Prostate gland (tissue), 2 donors: ENCODE results near the gene TTC39B. TPM values are rescaled to one million over a fixed set of nuclear protein-coding genes. Genes with fewer than 3 reads are reported as not detected.

Experiments used
- DNase-seq: peaks from one replicate; pipeline ENCODE4 v3.0.0-alpha.2; 2019; ENCODE audit warnings: low spot score
- H3K27ac ChIP-seq, 2 donors: fragments of 200-600 bp; sonication (generic); 2 replicates each; pipeline ENCODE4 v1.5.1; 2017 to 2019
- H3K27me3 ChIP-seq: fragments of 200-600 bp; sonication (generic); replicated peaks from 2 replicates; pipeline ENCODE4 v1.5.1; 2019; ENCODE audit not compliant: insufficient read depth
- H3K36me3 ChIP-seq, 2 donors: fragments of 200-600 bp; sonication (generic); 1 replicate in 1 of 2; 2 replicates in 1 of 2; pipeline versions ENCODE4 v1.5.1 to v1.8.1; 2017 to 2019
- H3K4me1 ChIP-seq: fragments of 200-600 bp; sonication (generic); replicated peaks from 2 replicates; pipeline ENCODE4 v1.5.1; 2019
- H3K4me3 ChIP-seq, 2 donors: fragments of 200-600 bp; sonication (generic); 2 replicates each; pipeline ENCODE4 v1.5.1; 2017 to 2019
- H3K9me3 ChIP-seq: fragments of 200-600 bp; sonication (generic); 2 replicates; pipeline ENCODE4 v1.5.1; 2017
- POLR2A ChIP-seq: fragments of 450-650 bp; IDR thresholded peaks from one replicate; pipeline ENCODE4 v1.6.1; 2016; ENCODE audit warnings: antibody characterized with exemption, mild to moderate bottlenecking
- POLR2AphosphoS5 ChIP-seq: sonication (generic); formaldehyde crosslinking; IDR thresholded peaks from one replicate; pipeline ENCODE4 v1.6.1; 2017; ENCODE audit warnings: antibody characterized with exemption
- whole genome bisulfite sequencing: methylation state at CpG from one replicate; pipeline ENCODE4 v1.1.5; 2018; 5-methylcytosine and 5-hydroxymethylcytosine counted together
- intact Hi-C: fragments of 100-400 bp; cut with DNase I; formaldehyde crosslinking; loops from one replicate; pipeline ENCODE4 v1.14.2; 2022
- total RNA-seq, 2 donors: library from RNA; depleted of rRNA; stranded (reverse); fragments of >200 nt; gene quantifications; one replicate each; pipeline ENCODE4 v1.1.0, GENCODE V29; 2016
- TF ChIP-seq, protein P1 (sequence below), 4 experiments: fragments of 200-600 bp in 2 of 4; fragments of 450-650 bp in 2 of 4; sonication (generic) in 2 of 4; IDR thresholded peaks; 1 replicate in 3 of 4; 2 replicates in 1 of 4; pipeline ENCODE4 v1.5.1; 2016 to 2019; ENCODE audit warnings: antibody characterized with exemption in 4 of 4, mild to moderate bottlenecking in 2 of 4, moderate library complexity in 2 of 4

Gene TTC39B
- total RNA-seq, 2 donors from 2014 or later: 4.2 to 4.3 TPM

DNA sequence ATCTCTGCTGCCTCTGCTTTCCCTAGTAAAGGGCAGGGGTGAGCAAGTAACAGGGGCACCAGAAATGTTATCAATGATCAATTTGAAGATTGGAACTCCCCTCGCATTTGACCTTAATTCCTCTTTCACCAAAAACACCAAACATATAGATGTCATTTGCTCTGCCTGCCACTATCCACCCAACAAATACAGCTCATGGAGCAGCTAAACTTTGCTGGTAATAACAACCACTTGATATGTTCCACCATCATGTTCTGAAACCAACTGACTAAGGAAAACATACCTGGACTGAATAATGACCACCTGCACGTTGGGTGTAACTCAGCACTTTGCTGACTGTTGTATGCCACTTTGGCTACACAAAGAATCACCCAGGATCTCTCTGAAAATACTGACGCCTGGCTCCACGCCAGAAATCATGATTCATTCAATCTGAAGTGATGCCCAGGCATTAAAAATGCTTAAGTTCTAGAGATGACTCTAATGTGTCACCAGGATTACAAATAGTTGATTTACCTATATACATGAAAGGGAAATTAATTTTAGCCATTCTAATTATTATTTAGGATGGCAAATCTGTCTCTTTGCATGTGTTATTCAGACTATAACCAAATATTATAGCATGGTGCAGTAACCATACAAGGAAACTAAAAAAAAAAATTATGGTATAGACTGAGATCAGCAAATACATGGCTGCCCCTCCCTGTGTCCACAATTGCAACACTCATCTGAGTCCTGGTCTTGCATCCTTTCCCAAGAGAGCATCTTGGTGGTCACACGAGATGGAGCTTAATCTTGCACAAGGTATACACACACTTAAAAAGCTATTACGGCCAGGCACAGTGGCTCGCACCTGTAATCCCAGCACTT, 43.1 kb upstream of the TTC39B start:
- Histone ChIP-seq H3K9me3 (no peaks in the 10 kb centered on the region), H3K36me3 (no peaks in the 10 kb centered on the region), H3K4me1 (no peaks in the 10 kb centered on the region), H3K27me3 (no peaks in the 10 kb centered on the region), H3K4me3 (no peak overlapping the region), H3K27ac (no peak overlapping the region)
- intact Hi-C loops: no loop called here
- no peak for DNase-seq
- WGBS: 82% methylated on average over 7 of the region's 7 CpGs
- TF ChIP-seq POLR2AphosphoS5: no peak
- TF ChIP-seq, protein P1, sequence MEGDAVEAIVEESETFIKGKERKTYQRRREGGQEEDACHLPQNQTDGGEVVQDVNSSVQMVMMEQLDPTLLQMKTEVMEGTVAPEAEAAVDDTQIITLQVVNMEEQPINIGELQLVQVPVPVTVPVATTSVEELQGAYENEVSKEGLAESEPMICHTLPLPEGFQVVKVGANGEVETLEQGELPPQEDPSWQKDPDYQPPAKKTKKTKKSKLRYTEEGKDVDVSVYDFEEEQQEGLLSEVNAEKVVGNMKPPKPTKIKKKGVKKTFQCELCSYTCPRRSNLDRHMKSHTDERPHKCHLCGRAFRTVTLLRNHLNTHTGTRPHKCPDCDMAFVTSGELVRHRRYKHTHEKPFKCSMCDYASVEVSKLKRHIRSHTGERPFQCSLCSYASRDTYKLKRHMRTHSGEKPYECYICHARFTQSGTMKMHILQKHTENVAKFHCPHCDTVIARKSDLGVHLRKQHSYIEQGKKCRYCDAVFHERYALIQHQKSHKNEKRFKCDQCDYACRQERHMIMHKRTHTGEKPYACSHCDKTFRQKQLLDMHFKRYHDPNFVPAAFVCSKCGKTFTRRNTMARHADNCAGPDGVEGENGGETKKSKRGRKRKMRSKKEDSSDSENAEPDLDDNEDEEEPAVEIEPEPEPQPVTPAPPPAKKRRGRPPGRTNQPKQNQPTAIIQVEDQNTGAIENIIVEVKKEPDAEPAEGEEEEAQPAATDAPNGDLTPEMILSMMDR (IDR thresholded peaks at IDR 0.05): no peak
- no peak for TF ChIP-seq POLR2A

DNA sequence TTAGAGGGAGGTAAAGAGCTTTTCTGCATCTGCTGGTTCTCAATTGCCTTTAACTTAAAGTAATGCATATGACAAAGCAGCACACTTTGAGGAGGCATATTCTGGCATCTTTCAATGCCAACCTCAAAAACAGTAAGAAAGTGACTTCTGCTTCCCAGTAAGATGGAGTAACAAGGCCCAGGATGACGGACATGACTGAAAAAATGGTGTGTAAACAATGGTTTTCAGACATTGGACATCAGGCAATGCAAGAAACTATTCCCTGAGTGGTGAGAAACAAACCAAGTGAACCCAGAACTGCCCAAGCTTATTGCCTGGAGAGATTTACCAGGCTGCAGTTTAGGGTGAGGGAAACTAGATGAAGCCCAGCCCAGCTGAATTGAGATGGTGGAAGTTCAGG, 39.8 kb upstream of the TTC39B start:
- DNase-seq: no peak
- intact Hi-C loops: no loop called here
- no peaks in the 10 kb centered on the region for H3K9me3 ChIP-seq
- H3K4me1 ChIP-seq: no peaks in the 10 kb centered on the region
- H3K27ac ChIP-seq: no peak overlapping the region
- H3K27me3 ChIP-seq: no peaks in the 10 kb centered on the region
- H3K36me3 ChIP-seq: no peaks in the 10 kb centered on the region
- TF ChIP-seq POLR2A (no peak), POLR2AphosphoS5 (no peak)
- TF ChIP-seq, protein P1 (IDR thresholded peaks at IDR 0.05): no peak
- no peak overlapping the region for H3K4me3 ChIP-seq
- 39% methylated on average over 1 of the region's 1 CpG for WGBS

DNA sequence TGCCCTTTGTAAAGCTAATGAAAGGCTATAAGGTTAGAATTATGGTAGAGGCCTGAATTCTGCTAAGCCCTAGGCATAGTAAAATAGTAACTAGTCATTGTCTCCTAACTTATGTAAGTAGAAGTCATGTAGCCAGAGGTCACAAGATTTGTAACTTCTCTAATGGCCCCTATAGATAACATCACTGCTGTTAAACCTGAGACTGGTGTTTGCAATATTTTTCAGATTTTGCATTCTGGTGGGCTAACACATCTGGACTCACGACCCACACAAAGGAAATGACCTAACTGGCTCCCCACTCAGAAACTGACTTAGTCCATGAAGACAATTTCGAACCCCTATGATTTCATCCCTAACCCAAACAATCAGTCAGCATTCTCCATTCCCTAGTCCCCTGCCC, 37.2 kb upstream of the TTC39B start:
- Histone ChIP-seq H3K36me3 (no peaks in the 10 kb centered on the region), H3K4me3 (no peak overlapping the region), H3K27ac (no peak overlapping the region), H3K9me3 (no peaks in the 10 kb centered on the region), H3K27me3 (no peaks in the 10 kb centered on the region), H3K4me1 (no peaks in the 10 kb centered on the region)
- TF ChIP-seq, protein P1 (IDR thresholded peaks at IDR 0.05): no peak
- TF ChIP-seq POLR2A (no peak), POLR2AphosphoS5 (no peak)
- 98% methylated on average over 2 of the region's 2 CpGs for WGBS
- intact Hi-C loops: no loop called here
- no peak for DNase-seq

DNA sequence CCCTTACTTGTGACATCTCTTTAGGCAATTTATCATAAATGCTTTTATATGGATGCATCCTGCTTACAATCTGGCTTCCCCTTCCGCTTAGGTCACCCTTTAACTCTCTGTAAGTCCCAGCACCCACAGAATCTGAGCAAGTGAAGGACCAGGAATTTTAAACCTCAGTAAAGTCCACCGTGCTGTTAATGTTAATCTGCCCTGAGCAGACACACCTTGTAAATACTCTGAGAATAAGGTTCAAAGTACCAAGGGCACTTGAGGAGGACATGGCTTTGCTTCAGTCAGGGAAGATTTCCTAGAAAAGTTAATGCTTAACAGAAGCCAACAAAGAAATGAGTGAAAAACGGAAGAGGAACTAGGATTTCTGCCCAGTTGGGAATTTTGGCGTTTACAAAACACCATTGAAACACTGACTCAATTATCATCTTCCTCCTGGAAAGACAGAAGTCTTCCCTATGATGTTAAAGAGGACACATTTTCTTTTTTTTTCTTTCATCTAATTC, 26.4 kb upstream of the TTC39B start:
- Histone ChIP-seq H3K4me1 (no peaks in the 10 kb centered on the region), H3K27me3 (no peaks in the 10 kb centered on the region), H3K4me3 (no peak overlapping the region), H3K27ac (no peak overlapping the region), H3K9me3 (no peaks in the 10 kb centered on the region), H3K36me3 (no peaks in the 10 kb centered on the region)
- TF ChIP-seq POLR2AphosphoS5: no peak
- no peak for TF ChIP-seq POLR2A
- TF ChIP-seq, protein P1 (IDR thresholded peaks at IDR 0.05): no peak
- DNase-seq: no peak
- 29% methylated on average over 4 of the region's 4 CpGs for WGBS
- intact Hi-C loops: no loop called here

DNA sequence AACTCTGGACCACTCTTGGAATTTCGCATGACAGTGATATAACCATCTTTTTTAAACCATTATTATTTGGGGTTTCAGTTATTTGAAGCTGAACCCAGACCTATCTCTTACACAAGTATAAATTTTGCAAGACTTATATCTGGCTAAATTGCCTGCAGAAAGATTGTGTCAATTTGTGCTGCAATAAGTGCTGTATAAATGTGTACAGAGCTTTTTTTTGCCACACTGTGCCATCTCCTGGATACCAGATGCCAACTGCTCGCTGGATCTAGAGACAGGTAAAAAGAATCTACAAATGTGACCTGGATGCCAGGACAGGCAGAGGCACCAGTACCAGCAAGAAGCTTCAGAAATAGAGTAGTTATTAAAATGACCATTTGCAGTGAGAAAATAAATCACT, 25.9 kb upstream of the TTC39B start:
- no peaks in the 10 kb centered on the region for H3K36me3 ChIP-seq
- no peak for DNase-seq
- no peaks in the 10 kb centered on the region for H3K4me1 ChIP-seq
- no peak for TF ChIP-seq POLR2A
- TF ChIP-seq, protein P1 (IDR thresholded peaks at IDR 0.05): no peak
- no peak for TF ChIP-seq POLR2AphosphoS5
- no peak overlapping the region for H3K4me3 ChIP-seq
- no peaks in the 10 kb centered on the region for H3K9me3 ChIP-seq
- no peaks in the 10 kb centered on the region for H3K27me3 ChIP-seq
- 64% methylated on average over 2 of the region's 2 CpGs for WGBS
- intact Hi-C loops: no loop called here
- H3K27ac ChIP-seq: no peak overlapping the region
